Neutrophil (primary cell): Measurements from ENCODE around the gene GATA1.

Source experiments
- H3K27ac ChIP-seq: fragments of 200-600 bp; sonication (generic); 2 replicates; pipeline ENCODE4 v1.5.1; 2016; ENCODE audit warnings: mild to moderate bottlenecking, moderate library complexity
- H3K27me3 ChIP-seq: fragments of 200-600 bp; sonication (generic); 2 replicates; pipeline ENCODE4 v1.6.0; 2016; ENCODE audit warnings: mild to moderate bottlenecking
- H3K36me3 ChIP-seq: fragments of 200-600 bp; sonication (generic); 2 replicates; pipeline ENCODE4 v1.5.1; 2017
- H3K4me1 ChIP-seq, 2 experiments: fragments of 200-600 bp in 1 of 2; sonication (generic) in 1 of 2; 1 replicate in 1 of 2; 2 replicates in 1 of 2; pipeline versions ENCODE4 v1.5.1 to v1.6.1; 2013 to 2016; ENCODE audit warnings: low read depth in 1 of 2, low read length in 1 of 2, mild to moderate bottlenecking in 1 of 2, moderate library complexity in 1 of 2; ENCODE audit not compliant: control insufficient read depth in 1 of 2, insufficient read depth in 1 of 2
- H3K4me3 ChIP-seq, 2 experiments: fragments of 200-600 bp in 1 of 2; sonication (generic) in 1 of 2; 1 replicate in 1 of 2; 2 replicates in 1 of 2; pipeline ENCODE4 v1.5.1; 2013 to 2016; ENCODE audit warnings: low read depth in 1 of 2, low read length in 1 of 2, mild to moderate bottlenecking in 1 of 2, moderate library complexity in 1 of 2
- H3K9me3 ChIP-seq: fragments of 200-600 bp; sonication (generic); 2 replicates; pipeline ENCODE4 v1.5.1; 2016
- TF ChIP-seq, protein P1 (sequence below): fragments of 200-600 bp; sonication (generic); IDR thresholded peaks from 2 replicates; pipeline ENCODE4 v1.5.1; 2016; ENCODE audit warnings: antibody characterized with exemption

The GATA1 gene

DNA sequence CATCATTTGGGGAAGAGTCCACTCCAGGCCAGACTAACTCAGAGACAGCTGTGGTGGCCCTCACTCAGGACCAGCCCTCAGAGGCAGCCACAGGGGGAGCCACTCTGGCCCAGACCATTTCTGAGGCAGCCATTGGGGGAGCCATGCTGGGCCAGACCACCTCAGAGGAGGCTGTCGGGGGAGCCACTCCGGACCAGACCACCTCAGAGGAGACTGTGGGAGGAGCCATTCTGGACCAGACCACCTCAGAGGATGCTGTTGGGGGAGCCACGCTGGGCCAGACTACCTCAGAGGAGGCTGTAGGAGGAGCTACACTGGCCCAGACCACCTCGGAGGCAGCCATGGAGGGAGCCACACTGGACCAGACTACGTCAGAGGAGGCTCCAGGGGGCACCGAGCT is 36.7 kb downstream of the GATA1 start:
- no peaks in the 10 kb centered on the region for H3K4me1 ChIP-seq
- peaks cover 30% of the 10 kb centered on the region for H3K27me3 ChIP-seq
- peaks cover 50% of the 10 kb centered on the region for H3K36me3 ChIP-seq
- H3K4me3 ChIP-seq, result no peak overlapping the region
- TF ChIP-seq, protein P1, sequence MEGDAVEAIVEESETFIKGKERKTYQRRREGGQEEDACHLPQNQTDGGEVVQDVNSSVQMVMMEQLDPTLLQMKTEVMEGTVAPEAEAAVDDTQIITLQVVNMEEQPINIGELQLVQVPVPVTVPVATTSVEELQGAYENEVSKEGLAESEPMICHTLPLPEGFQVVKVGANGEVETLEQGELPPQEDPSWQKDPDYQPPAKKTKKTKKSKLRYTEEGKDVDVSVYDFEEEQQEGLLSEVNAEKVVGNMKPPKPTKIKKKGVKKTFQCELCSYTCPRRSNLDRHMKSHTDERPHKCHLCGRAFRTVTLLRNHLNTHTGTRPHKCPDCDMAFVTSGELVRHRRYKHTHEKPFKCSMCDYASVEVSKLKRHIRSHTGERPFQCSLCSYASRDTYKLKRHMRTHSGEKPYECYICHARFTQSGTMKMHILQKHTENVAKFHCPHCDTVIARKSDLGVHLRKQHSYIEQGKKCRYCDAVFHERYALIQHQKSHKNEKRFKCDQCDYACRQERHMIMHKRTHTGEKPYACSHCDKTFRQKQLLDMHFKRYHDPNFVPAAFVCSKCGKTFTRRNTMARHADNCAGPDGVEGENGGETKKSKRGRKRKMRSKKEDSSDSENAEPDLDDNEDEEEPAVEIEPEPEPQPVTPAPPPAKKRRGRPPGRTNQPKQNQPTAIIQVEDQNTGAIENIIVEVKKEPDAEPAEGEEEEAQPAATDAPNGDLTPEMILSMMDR, result no peak
- H3K9me3 ChIP-seq, result no peaks in the 10 kb centered on the region
- H3K27ac ChIP-seq, result no peak overlapping the region

DNA sequence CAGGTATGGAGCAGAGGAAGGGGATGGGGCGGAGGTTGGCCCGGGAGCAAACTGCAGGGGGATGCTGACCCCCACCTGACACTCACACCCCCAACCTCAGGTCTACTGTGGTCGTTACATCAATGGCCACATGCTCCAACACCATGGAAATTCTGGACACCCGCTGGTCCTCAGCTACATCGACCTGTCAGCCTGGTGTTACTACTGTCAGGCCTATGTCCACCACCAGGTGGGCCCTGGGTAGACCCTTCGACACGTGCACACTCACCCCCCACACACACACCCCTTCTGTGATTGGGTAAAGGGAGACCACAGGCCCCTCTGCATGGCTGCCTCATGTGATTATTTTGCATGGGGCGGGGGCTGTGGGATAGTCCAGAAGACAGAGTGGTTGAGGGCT is 37.7 kb downstream of the GATA1 start:
- Histone ChIP-seq H3K27me3 (peaks cover 40% of the 10 kb centered on the region), H3K27ac (no peak overlapping the region), H3K36me3 (peaks cover 40% of the 10 kb centered on the region), H3K9me3 (no peaks in the 10 kb centered on the region), H3K4me1 (no peaks in the 10 kb centered on the region), H3K4me3 (no peak overlapping the region)
- TF ChIP-seq, protein P1, result no peak

DNA sequence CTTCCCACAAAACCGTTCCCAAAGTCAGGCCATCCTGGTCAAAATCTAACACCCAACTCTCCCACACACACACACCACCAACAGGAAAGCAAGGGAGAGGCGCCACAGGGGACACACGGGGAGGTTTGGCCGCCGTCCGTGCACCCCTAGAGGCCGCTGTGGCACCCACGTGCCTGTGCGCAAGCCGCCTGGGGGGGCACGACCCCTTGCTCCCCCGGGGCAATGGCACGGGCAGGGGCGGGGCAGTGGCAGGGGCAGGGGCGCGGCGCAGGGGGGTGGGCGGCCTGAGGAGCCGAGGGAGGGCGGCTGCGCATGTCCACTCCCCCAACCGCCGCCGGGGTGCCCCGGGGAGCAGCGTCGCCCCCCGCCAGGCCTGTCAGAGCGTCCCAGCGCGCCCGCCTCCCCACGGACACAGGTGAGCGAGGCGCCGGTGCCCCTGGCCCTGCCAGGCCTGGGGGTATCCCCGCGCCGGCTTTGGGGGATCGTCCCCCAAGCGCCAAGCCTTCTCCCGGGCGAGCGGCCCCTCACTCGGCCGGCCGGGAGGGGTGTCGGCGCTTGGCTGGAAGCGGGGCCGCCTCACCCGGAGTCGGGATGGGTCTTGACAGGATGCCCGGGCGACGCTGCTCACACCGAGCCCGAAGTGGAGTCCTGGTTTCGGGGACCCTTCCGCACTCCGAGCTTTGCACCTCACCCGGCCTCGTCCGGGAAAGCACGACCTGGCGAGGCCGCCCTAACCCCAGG is 39.9 kb downstream of the GATA1 start, which contains the start of gene ERAS:
TSS of gene ERAS (plus strand) at position 379 of the 741 bp plus-strand sequence. CDS start 2,611 bp downstream, outside the sequence.
- no peaks in the 10 kb centered on the region for H3K9me3 ChIP-seq
- peaks cover 34% of the 10 kb centered on the region for H3K36me3 ChIP-seq
- H3K4me1 ChIP-seq, result no peaks in the 10 kb centered on the region
- H3K27me3 ChIP-seq, result peaks cover 62% of the 10 kb centered on the region
- TF ChIP-seq, protein P1, result no peak
- H3K4me3 ChIP-seq, result no peak within 1 kb of the TSS
- H3K27ac ChIP-seq, result no peak within 1 kb of the TSS

DNA sequence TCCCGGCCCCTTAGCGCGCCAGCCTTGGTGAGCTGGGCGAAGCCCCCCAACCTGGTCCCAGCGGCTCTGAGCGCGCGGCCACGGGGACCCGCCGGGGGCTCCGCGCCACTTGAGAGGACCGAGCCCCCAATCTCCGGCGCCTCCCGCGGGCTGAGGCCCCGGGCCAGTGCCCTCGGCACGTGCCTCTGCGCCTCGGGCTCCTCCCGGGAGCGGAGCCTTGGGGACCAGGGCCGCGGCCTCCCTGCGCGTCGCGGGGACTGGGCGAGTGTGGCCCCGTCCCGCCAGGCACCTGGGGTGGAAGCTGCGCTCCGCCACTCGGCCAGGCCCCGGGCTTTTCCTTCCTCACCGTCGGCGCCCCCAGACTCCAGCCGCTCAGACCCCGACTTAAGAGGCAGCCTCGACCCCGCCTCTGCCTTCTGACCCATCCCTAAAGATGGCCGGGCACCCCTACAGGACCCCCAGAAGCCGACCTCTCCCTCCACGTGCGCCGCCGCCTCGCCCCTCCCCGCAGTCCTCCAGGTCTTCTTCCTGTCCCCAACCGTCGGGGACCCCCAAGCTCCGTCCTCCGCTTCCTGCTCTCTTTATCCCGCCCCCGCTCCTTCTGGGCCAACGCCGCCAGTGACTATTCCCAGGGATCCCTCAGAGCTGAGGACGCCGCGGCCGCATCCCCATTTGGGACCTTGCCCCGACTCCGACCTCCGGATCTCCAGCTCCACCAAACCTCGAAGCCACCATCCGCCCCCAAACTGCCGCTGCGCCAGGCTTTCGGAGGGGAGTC is 40.7 kb downstream of the GATA1 start:
- TF ChIP-seq, protein P1, result no peak
- Histone ChIP-seq H3K27me3 (peaks cover 70% of the 10 kb centered on the region), H3K4me3 (no peak overlapping the region), H3K27ac (no peak overlapping the region), H3K4me1 (peaks cover 0 to 3% of the 10 kb centered on the region in 2 experiments), H3K36me3 (peaks cover 27% of the 10 kb centered on the region), H3K9me3 (no peaks in the 10 kb centered on the region)

DNA sequence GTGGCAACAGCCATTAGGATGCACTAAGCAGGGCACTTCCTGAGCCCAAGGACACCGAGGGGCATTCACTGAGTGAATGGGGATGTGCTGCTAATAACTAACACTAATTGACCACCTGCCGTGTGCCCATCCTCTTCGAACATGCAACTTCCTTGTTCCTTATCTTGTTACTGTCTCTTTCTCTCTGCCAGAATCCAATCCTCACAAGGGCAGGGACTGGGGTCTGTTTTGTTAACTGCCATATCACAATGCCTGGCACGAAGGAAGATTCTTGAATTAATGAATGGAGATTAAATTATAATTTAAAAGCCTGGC is 41.2 kb downstream of the GATA1 start:
- Histone ChIP-seq H3K4me3 (no peak overlapping the region), H3K27me3 (peaks cover 75% of the 10 kb centered on the region), H3K27ac (no peak overlapping the region), H3K4me1 (peaks cover 0 to 3% of the 10 kb centered on the region in 2 experiments), H3K36me3 (peaks cover 21% of the 10 kb centered on the region), H3K9me3 (no peaks in the 10 kb centered on the region)
- TF ChIP-seq, protein P1, result no peak
